Activated T-cell treated with anti-CD3 and anti-CD28 coated beads, Interleukin-2, amount 50 U/mL, for 1 hour (primary cell): ENCODE results near the gene CAVIN3.

Source experiments
- DNase-seq: peaks from one replicate; pipeline ENCODE4 v3.0.0-alpha.2; 2020

The CAVIN3 gene, protein sequence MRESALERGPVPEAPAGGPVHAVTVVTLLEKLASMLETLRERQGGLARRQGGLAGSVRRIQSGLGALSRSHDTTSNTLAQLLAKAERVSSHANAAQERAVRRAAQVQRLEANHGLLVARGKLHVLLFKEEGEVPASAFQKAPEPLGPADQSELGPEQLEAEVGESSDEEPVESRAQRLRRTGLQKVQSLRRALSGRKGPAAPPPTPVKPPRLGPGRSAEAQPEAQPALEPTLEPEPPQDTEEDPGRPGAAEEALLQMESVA

DNA sequence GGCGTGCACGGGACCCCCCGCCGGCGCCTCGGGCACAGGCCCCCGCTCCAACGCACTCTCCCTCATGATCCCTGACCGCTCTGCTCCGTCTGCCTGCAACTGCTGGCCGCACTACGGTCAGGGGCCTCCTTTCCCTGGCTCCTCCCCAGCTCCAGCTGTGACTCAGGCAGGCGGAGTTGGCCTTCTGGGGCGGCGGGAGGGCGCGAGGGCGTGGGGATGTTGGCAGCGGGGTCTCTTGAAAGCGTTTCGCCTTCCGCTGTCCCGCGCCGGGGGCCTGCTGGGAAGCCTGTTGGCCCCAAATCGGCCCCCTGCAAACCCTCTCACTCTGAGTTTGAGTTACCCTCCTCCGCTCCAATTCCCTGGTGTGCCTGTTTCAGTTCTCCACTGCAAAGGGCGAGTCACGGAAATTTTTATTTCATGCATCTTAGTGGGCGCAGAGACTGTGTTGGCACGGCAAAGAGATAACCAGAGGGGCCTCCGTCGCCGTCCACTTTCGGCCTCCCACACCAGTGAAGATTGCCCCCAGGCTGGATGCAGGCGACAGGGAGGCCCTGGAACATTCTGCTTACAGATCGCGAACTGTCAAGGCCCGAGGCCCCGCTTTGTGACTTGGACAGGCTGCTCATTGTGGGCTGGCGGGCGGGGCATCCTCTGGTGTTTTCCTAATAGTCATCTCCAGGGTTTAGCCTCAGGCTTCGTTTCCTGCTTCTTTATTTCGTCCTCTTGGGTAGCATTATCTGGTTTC, at the start of gene CAVIN3:
CAVIN3 (minus strand) TSS at position 91 of the 745 bp plus-strand sequence; CDS start at position 66, 25 bp downstream.
- DNase-seq: no peak

DNA sequence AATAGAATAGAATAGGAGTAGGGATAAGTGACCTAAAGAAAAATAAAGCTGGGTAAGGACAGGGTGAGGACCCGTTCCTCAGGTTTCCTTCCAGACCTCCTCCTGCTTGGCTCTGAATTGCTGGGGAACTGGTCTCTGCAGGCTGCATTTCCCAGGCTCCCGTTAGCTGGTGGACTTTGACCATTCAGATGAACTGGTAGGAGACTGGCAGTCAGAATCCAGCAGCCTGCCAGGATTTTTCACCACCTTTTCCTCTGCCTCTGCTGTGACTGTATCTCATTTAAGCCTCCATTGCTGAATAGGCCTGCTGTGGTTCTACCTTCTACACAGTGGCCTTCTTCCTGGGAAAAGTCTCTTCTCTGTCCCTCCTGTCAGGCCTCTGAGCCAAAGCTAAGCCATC, 45.4 kb upstream of the CAVIN3 start:
- DNase-seq: no peak

DNA sequence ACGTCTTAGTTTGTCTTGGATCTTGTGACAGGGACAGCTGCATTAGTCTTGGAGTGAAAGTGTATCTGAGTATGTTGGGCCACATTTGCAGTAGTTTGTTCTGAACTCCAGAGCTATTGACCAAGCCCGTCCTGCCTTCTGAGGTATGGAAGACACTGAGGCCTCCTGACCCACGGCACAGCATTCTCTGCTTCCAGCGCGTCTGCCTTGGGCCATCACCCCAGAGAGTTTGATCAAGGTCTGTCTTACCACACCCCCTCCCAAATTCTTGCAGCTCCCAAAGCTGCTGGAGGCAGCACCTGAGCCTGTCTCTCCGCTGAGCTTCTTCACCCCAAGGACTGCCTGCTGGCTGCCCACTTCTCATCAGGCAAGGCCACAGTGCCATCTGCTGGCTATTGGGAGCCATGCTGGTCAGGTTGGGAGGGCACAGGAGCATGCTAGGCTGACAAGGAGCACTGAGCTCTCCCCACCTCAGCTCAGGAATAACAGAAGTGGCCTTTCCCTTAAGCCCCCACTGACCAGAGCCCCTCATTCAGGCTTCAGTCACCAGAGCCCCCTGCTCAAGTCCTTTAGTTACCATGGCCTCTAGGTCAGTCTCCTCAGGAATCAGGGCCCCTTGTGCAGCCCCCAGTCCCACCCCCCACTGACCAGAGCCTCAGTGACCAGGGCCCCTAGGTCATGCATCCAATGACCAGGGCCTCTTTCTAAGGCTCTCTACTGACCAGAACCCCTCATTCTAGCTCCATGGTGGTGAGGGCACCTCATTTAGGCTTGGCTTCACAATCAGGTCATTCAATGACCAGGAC, 42.8 kb upstream of the CAVIN3 start:
- peak; percentile 68 for DNase-seq

GRCh38 chr11:6362185-6362872, 42.0 kb upstream of the CAVIN3 start:
- no peak for DNase-seq

DNA sequence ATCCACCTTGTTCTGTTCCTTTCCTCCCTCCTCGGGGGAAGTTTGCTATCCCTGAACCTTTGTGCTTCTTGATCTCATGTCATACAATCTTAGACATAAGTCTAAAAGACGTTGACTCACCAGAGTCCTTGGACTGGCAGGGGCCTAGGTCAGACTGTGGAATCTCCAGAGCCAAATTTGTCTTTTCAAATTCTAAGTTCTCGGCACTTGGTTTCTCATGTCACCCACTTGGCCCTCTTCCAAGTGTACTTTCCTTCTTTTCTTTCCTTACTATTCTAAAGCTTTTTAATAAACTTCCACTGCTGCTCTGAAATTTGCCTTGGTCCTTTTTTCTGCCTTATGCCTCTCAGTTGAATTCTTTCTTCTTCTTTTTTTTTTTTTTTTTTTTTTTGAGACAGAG, 39.9 kb upstream of the CAVIN3 start:
- no peak for DNase-seq

- no peak for DNase-seq
Measured at GRCh38 chr11:6357222-6357621, 36.9 kb upstream of the CAVIN3 start.

DNA sequence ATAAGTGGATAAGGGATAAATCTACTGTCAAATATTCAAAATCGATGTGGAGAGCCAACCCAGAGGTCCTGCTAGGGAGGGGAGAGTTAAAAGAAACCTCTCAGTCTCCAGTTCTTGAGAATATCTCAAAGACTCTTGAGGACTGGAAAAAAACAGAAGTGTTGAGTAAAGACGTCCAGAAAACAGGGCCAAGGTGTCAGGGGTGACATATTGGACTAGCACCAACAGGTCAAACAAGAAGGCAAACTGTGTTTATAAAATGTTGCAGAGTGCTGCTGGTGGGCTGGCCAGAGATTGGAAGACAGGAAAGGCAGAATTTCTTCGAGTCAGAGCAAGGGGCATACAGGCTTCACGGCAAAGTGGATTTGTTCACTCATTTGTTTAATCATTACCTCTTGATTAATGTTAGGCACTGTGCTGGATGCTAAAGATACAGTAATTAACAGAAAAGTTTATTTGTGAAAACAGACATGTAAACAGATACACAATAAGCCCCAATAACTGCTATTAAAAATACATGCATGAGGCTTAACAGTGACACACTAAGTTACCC, 36.3 kb upstream of the CAVIN3 start:
- DNase-seq: no peak

DNA sequence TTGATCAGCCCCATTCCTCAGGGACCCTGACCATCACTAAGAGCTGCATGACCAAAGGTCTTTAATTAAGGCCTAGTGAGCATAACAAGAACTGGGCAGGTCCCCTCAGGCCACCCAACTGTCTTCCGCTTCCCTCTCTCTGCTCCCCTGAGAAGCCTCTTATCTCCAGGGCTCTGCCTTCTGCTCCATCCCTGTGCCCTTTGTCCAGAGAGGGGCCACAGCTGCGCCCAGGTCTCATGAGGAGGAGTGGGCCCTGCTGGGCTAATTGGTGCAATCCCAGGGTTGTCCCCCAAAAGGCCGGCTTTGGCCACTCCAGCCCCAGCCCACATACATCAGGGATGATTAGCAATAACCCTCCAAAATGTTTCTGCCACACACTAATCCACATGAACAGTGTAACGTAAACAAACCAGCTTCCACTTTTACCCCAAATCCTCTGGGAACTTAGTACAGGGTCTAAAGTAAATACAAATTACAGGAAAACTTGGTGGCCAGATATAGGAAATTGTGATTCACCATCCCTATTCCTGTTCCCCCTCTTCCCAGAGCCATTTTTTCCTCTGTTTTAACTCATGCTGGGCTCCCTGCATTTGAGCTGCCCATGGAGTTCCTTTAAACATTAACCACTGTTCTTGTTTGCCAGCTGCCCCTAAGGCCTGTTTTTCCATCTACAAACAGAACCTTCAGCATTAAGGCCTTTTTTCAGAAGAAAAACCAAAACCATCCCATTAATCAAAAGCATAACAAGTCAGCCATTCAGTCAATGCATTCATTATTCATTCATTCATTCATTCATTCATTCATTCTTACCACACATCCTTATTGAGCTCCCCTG, 34.6 kb upstream of the CAVIN3 start:
- DNase-seq: no peak

DNA sequence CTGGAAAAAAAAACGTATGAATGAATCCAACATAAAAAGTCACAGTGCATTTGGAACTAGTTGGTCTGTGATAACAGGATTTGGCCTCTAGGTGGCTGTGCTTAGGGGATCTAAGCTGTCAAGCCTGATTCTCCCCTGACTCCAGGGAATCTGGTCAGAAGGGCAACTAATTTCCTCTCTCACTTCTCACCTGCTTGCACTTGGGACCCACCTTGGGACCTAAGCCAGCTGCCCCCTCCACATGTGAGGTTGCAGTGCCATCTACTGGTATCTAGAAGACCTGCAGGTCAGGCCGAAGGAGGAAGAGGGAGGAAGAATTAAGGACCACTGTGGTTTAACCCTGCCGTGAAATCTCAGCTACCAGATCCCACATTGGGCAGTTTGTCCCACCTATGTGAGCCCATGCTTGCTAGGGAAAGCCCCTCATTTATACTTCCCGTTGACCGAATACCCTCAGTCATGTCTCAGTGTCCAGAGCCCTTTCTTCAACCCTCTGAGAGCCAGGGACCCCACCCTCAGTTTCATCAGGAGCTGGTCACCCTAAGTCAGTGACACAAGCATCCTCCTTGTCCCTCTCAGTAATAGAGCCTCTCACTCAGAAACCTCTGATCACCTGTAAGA, 33.2 kb upstream of the CAVIN3 start:
- DNase-seq: peak; percentile 56

DNA sequence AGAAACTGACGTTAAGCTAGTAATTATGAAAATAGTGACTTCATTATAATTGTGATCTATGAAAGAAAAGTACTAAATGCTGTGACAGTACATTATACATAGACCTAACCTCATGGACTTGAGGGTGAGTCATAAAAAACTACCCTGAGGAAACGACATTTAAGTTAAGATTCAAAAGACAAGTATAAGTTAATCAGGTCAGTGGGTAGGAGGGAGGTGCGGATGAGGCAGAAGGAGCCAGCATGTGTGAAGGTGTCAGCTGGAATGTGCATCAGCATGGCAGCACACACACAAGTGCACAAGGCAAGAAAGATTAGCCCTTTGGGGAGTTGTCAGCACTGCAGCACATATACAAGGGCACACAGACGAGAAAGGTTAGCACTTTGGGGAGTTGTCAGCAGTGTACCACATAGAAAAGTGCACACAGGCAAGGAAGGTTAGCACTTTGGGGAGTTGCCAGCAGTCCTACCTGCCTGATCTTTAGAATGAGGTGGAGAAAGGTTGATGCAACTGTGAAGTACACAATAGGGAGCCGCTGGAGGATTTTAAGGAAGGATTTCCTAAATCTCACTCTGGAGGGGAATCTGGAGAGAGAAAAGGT, 31.6 kb upstream of the CAVIN3 start:
- no peak for DNase-seq

DNA sequence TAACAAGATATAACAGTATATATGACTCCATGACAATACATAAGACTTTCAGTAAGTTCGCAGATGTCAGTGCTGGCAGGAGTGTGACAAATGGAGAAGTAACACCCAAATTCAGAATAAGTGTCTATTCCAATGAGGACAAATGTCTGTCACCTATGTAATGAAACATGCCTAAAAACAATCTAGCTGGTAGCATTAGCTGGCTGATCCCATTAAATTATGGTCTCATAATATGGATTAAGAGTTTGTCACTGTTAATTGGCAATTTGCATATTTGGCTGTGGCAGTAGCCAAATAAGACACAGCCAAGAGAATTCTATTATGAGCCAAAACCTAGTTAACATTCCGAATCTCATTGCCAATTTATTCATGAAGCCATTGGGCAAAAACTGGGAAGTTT, 30.2 kb upstream of the CAVIN3 start:
- no peak for DNase-seq

DNA sequence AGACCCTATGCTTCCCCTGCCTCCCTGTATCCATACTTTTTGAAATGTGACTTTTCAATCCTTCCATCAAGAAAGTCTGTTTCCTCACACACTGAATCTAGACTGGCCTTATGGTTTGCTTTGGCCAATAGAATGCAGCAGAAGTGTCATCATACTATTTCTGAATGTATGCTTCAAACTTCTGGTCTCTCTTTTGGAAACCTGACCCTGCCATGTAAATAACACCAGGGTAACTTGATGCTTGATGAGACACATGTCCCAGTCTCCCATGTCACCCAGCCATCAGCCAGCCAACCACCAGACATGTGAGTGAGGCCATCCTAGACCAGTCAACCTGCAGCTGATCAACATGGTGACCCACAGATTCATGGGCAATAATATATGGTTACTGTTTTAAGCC, 29.7 kb upstream of the CAVIN3 start:
- no peak for DNase-seq

- no peak for DNase-seq
Measured at GRCh38 chr11:6345366-6345765, 25.1 kb upstream of the CAVIN3 start.

DNA sequence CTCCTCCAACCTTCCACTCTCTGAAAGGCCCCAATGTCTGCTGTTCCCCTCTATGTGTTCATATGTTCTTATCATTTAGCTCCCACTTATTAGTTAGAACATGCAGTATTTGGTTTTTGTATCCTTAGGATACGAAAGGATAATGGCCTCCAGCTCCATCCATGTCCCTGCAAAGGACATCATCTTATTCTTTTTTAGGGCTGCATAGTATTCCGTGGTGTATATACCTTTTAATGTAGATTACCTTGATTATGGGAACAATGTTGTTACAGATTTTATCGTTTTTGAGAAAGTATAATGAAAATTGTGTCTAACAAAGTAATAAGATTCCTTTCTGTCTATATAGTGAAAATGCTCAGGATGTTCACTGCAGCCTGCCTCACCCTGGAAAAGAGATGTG, 16.0 kb upstream of the CAVIN3 start:
- no peak for DNase-seq

DNA sequence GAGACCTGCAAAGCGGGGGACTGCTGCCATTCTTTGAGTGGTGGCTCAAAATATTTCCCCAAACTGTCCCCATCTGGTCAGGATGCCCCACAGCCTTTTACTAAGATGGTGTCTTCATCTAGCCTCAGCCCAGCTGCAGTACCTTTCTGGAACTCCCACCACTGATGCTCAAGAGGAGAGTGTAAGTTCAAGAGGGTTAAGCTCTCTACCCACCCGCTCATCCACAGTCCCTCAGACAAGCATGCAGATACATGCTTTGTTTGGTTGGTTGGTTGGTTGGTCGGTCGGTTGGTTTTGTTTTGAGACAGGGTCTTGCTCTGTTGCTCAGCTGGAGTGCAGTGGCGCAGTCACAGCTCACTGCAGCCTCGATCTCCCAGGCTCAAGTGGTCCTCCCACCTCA, 14.5 kb upstream of the CAVIN3 start:
- DNase-seq: no peak

DNA sequence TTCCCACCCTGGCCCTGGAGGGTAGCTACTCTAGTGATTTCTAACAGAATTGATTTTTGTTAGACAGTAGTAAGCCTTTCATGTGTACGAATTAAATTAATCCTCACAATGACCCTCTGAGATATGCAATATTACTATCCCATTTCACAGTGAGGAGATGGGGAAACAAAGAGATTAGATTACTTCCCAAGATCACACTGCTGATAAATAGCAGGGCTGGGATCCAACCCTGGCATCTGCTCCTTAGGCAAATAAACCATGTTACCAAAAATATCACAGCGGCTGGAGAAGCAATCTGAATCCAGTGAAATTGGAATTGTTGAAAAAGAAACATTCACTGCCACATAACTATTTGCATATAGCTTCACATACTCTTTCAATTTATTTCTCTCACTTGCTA, 12.8 kb upstream of the CAVIN3 start:
- DNase-seq: no peak

DNA sequence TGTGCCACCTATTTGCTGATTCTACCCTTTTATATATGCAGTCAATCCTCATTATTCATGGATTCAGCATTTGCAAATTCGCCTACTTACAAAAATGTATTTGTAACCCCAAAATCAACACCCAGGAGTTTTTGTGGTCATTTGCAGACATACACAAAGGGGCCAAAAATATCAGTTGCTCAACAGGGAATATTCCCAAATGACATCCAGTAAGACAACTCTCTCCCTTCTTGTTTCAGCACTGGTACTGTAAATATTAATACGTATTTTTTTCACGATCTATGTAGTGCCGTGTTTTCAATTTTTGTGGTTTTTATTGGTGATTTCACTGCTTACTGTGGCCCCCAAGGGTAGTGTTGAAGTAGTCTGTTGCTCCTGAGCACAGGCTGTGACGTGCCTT, 11.8 kb upstream of the CAVIN3 start:
- no peak for DNase-seq

DNA sequence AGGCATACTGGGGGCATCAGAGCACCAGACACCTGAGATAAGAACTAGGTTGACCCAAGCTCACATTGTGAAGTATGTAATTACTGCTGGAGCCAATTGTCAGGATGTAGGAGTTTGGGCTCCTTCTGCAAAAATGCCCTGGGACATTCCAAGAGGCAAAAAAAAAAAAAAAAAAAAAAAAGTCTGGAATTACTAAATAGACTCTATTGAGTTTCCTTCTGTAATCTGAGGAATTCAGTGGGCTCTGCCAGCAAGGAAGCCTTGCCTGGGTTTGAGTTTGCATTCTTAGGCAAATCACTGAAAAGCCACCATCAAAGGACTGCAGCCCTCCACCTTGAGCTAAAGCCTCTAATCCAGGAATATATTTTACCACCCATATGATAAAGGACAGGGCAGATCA, 8.0 kb upstream of the CAVIN3 start:
- DNase-seq: no peak

DNA sequence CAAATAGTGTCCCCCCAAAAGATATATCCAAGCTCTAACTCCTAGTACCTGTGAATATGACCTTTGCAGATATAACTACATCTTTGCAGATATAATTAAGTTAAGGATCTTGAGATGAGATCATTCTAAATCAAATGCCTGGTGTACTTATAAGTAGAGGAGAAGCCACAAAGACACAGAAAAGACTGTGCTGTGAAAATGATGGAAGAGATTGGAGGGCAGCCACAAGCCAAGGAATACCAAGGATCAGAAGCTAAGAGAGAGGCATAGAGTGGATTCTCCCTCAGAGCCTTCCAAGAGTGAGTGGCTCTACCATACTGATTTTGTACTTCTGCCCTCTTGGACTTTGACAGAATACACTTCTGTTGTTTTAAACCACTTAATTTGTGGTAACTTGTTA, 7.5 kb upstream of the CAVIN3 start:
- DNase-seq: no peak

DNA sequence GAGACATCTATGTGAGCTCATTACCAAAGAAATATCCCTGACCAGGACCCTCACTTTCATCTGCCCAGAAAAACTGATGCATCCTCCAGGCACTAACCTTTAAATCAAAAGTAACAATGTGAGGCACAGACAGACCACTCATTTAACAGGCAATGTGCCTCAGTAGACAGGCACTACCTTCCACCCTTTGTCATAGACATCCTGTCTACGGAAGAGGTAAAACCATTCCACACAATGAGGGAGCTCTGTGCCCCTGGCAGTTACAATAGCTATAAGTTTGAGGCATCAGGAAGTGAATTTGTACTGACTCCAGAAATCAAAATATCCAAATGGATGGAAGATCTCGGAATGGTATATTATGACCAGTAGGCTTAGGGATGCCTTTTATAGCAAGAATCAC, 6.7 kb upstream of the CAVIN3 start:
- DNase-seq: no peak

DNA sequence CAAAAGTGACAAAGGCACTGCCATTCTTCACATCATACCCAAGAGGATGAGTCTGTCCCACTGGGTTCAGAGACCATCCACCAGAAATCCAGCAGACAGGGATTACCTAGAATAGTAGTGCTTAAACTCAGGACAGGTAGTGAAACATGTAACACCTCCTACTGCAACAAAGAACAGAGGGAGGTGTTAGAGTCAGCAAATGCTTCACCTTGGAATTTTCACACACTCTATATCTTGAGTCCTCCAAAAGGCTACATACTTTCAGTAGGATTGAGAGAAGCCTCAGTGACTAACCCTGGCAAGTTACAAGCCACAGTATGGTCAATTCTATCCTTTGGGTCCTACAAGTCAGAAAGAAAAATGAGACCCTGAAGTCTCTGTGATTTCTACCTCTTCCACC, 6.0 kb upstream of the CAVIN3 start:
- no peak for DNase-seq
